RWPE1 (cell line): Measurements from ENCODE around the gene PMEL.
"Not testable (repeated sequence)": the region's sequence is repeated elsewhere in the genome, so short reads cannot be mapped to it uniquely, and the experiment has no call there.

ENCODE experiments used
- CTCF ChIA-PET: fragments of 350-600 bp; sonication (Branson Sonifier 250); formaldehyde crosslinking; extraction: SDS; loops from one replicate; lab custom pipeline; 2021; lab: Yijun Ruan, JAX
- POLR2A ChIA-PET: fragments of 400-600 bp; formaldehyde crosslinking; extraction: SDS; loops from one replicate; lab custom pipeline; 2020; ENCODE audit warnings: antibody characterized with exemption; ENCODE audit not compliant: low non-redundant PET; lab: Yijun Ruan, JAX
- DNase-seq: peaks from one replicate; pipeline ENCODE4 v3.0.0; 2012; ENCODE audit warnings: low spot score
- H3K27ac ChIP-seq: fragments of 450-650 bp; 2 replicates; pipeline ENCODE4 v1.5.1; 2017
- CTCF ChIP-seq: fragments of 450-650 bp; conservative IDR thresholded peaks from 2 replicates; pipeline ENCODE4 v1.5.1; 2017; ENCODE audit warnings: low read depth, mild to moderate bottlenecking

PMEL gene

GRCh38 chr12:55922126-55922525, 43.7 kb downstream of the PMEL start:
- DNase-seq = no peak
- POLR2A ChIA-PET = interaction anchor here (0.5 kb wide), 1 partner anchor 96 kb away, joined by 4 read pairs; no protein-coding TSS in a partner anchor
- H3K27ac ChIP-seq = no peak overlapping the region
- no peak for TF ChIP-seq CTCF
- CTCF ChIA-PET = interaction anchor here (0.6 kb wide), 1 partner anchor 184 kb away, joined by 4 read pairs; no protein-coding TSS in a partner anchor

- DNase-seq, POLR2A ChIA-PET: not testable (repeated sequence)
- CTCF ChIA-PET = interaction anchor here (0.6 kb wide), 1 partner anchor 97 kb away, joined by 3 read pairs; no protein-coding TSS in a partner anchor
- peak overlapping the region; percentile 55 for H3K27ac ChIP-seq
Observed at GRCh38 chr12:55919032-55919431, 46.8 kb downstream of the PMEL start.

- peak overlapping the region; percentile 77 for H3K27ac ChIP-seq
- no peak for TF ChIP-seq CTCF
- ChIA-PET CTCF (interaction anchor here (0.5 kb wide), 1 partner anchor 274 kb away, joined by 3 read pairs; the partner anchor contains the start of gene SMARCC2), POLR2A (interaction anchor here (0.7 kb wide), 1 partner anchor 13 kb away, joined by 3 read pairs; no protein-coding TSS in a partner anchor)
- no peak for DNase-seq
Observed at GRCh38 chr12:55915482-55915859, 50.4 kb downstream of the PMEL start.

- peak overlapping the region; percentile 16 for H3K27ac ChIP-seq
- TF ChIP-seq CTCF = no peak
- ChIA-PET POLR2A (no interaction called here), CTCF (no interaction called here)
- no peak for DNase-seq
Observed at GRCh38 chr12:55912908-55913307, 52.9 kb downstream of the PMEL start.

GRCh38 chr12:55909513-55909884, 56.3 kb downstream of the PMEL start:
- H3K27ac ChIP-seq = no peak overlapping the region
- no peak for TF ChIP-seq CTCF
- ChIA-PET POLR2A (no interaction called here), CTCF (no interaction called here)
- DNase-seq = no peak

- no peak for DNase-seq
- H3K27ac ChIP-seq = no peak overlapping the region
- ChIA-PET POLR2A (no interaction called here), CTCF (no interaction called here)
- TF ChIP-seq CTCF = no peak
Observed at GRCh38 chr12:55908726-55909512, 56.9 kb downstream of the PMEL start.

GRCh38 chr12:55906056-55906455, 59.8 kb downstream of the PMEL start:
- ChIA-PET CTCF (no interaction called here), POLR2A (no interaction called here)
- H3K27ac ChIP-seq = no peak overlapping the region
- TF ChIP-seq CTCF = no peak
- DNase-seq = peak; percentile 70
